ENCODE measurements around the gene PLEKHA6.

DNA sequence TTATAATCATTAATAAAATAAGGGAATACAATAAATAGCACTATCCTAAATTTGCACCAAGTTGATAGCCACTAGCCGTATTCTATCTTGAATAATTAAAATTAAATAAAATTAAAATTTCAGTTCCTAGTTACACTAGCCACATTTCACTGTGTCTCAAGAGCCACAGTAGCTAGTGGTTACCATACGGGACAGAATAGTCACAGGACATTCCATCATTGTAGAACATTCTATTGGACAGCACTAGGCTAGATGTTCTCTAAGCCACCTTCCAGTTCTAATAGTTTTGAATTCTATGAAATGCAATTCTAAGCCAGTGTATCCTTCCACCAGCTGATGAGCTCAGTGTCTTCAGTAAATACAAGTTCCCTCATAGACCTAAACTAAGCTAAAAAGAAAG is 74.8 kb downstream of the PLEKHA6 start:
- TF ChIP-seq, protein P1, sequence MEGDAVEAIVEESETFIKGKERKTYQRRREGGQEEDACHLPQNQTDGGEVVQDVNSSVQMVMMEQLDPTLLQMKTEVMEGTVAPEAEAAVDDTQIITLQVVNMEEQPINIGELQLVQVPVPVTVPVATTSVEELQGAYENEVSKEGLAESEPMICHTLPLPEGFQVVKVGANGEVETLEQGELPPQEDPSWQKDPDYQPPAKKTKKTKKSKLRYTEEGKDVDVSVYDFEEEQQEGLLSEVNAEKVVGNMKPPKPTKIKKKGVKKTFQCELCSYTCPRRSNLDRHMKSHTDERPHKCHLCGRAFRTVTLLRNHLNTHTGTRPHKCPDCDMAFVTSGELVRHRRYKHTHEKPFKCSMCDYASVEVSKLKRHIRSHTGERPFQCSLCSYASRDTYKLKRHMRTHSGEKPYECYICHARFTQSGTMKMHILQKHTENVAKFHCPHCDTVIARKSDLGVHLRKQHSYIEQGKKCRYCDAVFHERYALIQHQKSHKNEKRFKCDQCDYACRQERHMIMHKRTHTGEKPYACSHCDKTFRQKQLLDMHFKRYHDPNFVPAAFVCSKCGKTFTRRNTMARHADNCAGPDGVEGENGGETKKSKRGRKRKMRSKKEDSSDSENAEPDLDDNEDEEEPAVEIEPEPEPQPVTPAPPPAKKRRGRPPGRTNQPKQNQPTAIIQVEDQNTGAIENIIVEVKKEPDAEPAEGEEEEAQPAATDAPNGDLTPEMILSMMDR (IDR thresholded peaks at IDR 0.05): no peak
- TF ChIP-seq EZH2 (IDR thresholded peaks at IDR 0.05; ENCODE audit: borderline replicate concordance, insufficient read depth, low read depth, low read length, poor library complexity, severe bottlenecking): no peak
